Muscle of leg (tissue), 11 donors: ENCODE data around the gene GTF2H2C. TPM values are rescaled to one million over a fixed set of nuclear protein-coding genes. Genes with fewer than 3 reads are reported as not detected.
"Not testable (repeated sequence)": the region's sequence is repeated elsewhere in the genome, so short reads cannot be mapped to it uniquely, and the experiment has no call there.

Experiments used
- DNase-seq: peaks from one replicate; pipeline ENCODE4 v3.0.0; 2013
- H3K27ac ChIP-seq: one replicate; pipeline ENCODE4 v1.5.1; 2013; ENCODE audit warnings: mild to moderate bottlenecking, low read length, control low read depth
- H3K27me3 ChIP-seq: one replicate; pipeline ENCODE4 v1.6.1; 2013; ENCODE audit warnings: low read length; ENCODE audit not compliant: control insufficient read depth, insufficient read depth
- H3K36me3 ChIP-seq: one replicate; pipeline ENCODE4 v1.6.1; 2013; ENCODE audit warnings: low read length; ENCODE audit not compliant: control insufficient read depth, insufficient read depth
- H3K4me1 ChIP-seq: one replicate; pipeline ENCODE4 v1.6.1; 2013; ENCODE audit warnings: low read length; ENCODE audit not compliant: control insufficient read depth, insufficient read depth
- H3K4me3 ChIP-seq: one replicate; pipeline ENCODE4 v1.5.1; 2013; ENCODE audit warnings: low read length, control low read depth
- H3K9me3 ChIP-seq: replicated peaks from 2 replicates; pipeline ENCODE4 v1.6.1; 2013; ENCODE audit warnings: low read depth, low read length; ENCODE audit not compliant: control insufficient read depth
- WGBS: methylation state at CpG from one replicate; pipeline ENCODE4 v1.1.5; 2013; ENCODE audit warnings: missing lambda C conversion rate; ENCODE audit not compliant: insufficient coverage; 5-methylcytosine and 5-hydroxymethylcytosine counted together
- polyA plus RNA-seq, 8 donors: library from polyadenylated mRNA; unstranded; fragments of 120-200 nt; gene quantifications; one replicate each; pipeline versions ENCODE4 v1.2.1 to v1.2.3, GENCODE V29; 2013; ENCODE audit warnings: inconsistent platforms in 1 of 8, low replicate concordance in 1 of 8; ENCODE audit not compliant: insufficient read length in 8 of 8, insufficient read depth in 1 of 8
- total RNA-seq: library from RNA; stranded (reverse); fragments of 120-200 nt; gene quantifications from one replicate; pipeline ENCODE4 v1.2.4, GENCODE V29; 2013

The GTF2H2C gene
- total and polyA plus RNA-seq, 9 donors, result 20.8 to 42.0 (median 29.2) TPM

GRCh38 chr5:69560587-69561431, 818 bp downstream of the GTF2H2C start:
- H3K36me3 ChIP-seq, H3K4me1 ChIP-seq, DNase-seq, H3K27me3 ChIP-seq, H3K9me3 ChIP-seq, H3K27ac ChIP-seq: not testable (repeated sequence)
- H3K4me3 ChIP-seq, result peak overlapping the region; percentile 31
- WGBS, result no CpG with 5 or more reads among the region's 31 CpGs

- WGBS, result no CpG with 5 or more reads among the region's 2 CpGs
- not testable (repeated sequence) for H3K4me1 ChIP-seq, H3K4me3 ChIP-seq, H3K9me3 ChIP-seq, H3K27me3 ChIP-seq, DNase-seq, H3K36me3 ChIP-seq, H3K27ac ChIP-seq
Observed at GRCh38 chr5:69566172-69566571, 6.2 kb downstream of the GTF2H2C start.

GRCh38 chr5:69568072-69568471, 8.1 kb downstream of the GTF2H2C start:
- not testable (repeated sequence) for H3K36me3 ChIP-seq, H3K27ac ChIP-seq, DNase-seq, H3K9me3 ChIP-seq, H3K4me3 ChIP-seq, H3K4me1 ChIP-seq, H3K27me3 ChIP-seq
- no CpG with 5 or more reads among the region's 2 CpGs for WGBS

GRCh38 chr5:69583356-69583755, 23.4 kb downstream of the GTF2H2C start:
- not testable (repeated sequence) for DNase-seq, H3K4me3 ChIP-seq, H3K4me1 ChIP-seq, H3K9me3 ChIP-seq, H3K36me3 ChIP-seq, H3K27me3 ChIP-seq, H3K27ac ChIP-seq
- no CpG with 5 or more reads among the region's 2 CpGs for WGBS

- not testable (repeated sequence) for H3K9me3 ChIP-seq, H3K4me3 ChIP-seq, H3K36me3 ChIP-seq, DNase-seq, H3K4me1 ChIP-seq, H3K27me3 ChIP-seq, H3K27ac ChIP-seq
- no CpG with 5 or more reads among the region's 7 CpGs for WGBS
Observed at GRCh38 chr5:69596114-69596840, 36.3 kb downstream of the GTF2H2C start.

GRCh38 chr5:69601947-69602346, 42.0 kb downstream of the GTF2H2C start:
- WGBS, result no CpG with 5 or more reads among the region's 6 CpGs
- not testable (repeated sequence) for H3K9me3 ChIP-seq, H3K36me3 ChIP-seq, H3K27ac ChIP-seq, DNase-seq, H3K27me3 ChIP-seq, H3K4me1 ChIP-seq, H3K4me3 ChIP-seq

GRCh38 chr5:69606839-69607238, 46.8 kb downstream of the GTF2H2C start:
- H3K27me3 ChIP-seq, H3K4me3 ChIP-seq, H3K9me3 ChIP-seq, H3K36me3 ChIP-seq, DNase-seq, H3K27ac ChIP-seq, H3K4me1 ChIP-seq: not testable (repeated sequence)
- WGBS, result no CpG with 5 or more reads among the region's 6 CpGs

- no CpG with 5 or more reads among the region's 1 CpG for WGBS
- H3K4me3 ChIP-seq, H3K4me1 ChIP-seq, H3K36me3 ChIP-seq, H3K27ac ChIP-seq, H3K27me3 ChIP-seq, H3K9me3 ChIP-seq, DNase-seq: not testable (repeated sequence)
Observed at GRCh38 chr5:69607750-69608149, 47.8 kb downstream of the GTF2H2C start.

GRCh38 chr5:69608861-69609496, 49.0 kb downstream of the GTF2H2C start:
- H3K4me1 ChIP-seq, H3K9me3 ChIP-seq, DNase-seq, H3K4me3 ChIP-seq, H3K27ac ChIP-seq, H3K27me3 ChIP-seq, H3K36me3 ChIP-seq: not testable (repeated sequence)
- no CpG with 5 or more reads among the region's 6 CpGs for WGBS

- H3K36me3 ChIP-seq, H3K4me1 ChIP-seq, H3K9me3 ChIP-seq, H3K4me3 ChIP-seq, H3K27ac ChIP-seq, H3K27me3 ChIP-seq, DNase-seq: not testable (repeated sequence)
- WGBS, result no CpG with 5 or more reads among the region's 7 CpGs
Observed at GRCh38 chr5:69614843-69615242, 54.9 kb downstream of the GTF2H2C start.
